Fibroblast of skin of left biceps (primary cell): Measurements from ENCODE around the gene PGLYRP3.

ENCODE experiments used
- DNase-seq, 2 experiments: peaks; one replicate each; pipeline ENCODE4 v3.0.0-alpha.2; 2013; ENCODE audit warnings: low read depth in 2 of 2

The PGLYRP3 gene, protein sequence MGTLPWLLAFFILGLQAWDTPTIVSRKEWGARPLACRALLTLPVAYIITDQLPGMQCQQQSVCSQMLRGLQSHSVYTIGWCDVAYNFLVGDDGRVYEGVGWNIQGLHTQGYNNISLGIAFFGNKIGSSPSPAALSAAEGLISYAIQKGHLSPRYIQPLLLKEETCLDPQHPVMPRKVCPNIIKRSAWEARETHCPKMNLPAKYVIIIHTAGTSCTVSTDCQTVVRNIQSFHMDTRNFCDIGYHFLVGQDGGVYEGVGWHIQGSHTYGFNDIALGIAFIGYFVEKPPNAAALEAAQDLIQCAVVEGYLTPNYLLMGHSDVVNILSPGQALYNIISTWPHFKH

DNA sequence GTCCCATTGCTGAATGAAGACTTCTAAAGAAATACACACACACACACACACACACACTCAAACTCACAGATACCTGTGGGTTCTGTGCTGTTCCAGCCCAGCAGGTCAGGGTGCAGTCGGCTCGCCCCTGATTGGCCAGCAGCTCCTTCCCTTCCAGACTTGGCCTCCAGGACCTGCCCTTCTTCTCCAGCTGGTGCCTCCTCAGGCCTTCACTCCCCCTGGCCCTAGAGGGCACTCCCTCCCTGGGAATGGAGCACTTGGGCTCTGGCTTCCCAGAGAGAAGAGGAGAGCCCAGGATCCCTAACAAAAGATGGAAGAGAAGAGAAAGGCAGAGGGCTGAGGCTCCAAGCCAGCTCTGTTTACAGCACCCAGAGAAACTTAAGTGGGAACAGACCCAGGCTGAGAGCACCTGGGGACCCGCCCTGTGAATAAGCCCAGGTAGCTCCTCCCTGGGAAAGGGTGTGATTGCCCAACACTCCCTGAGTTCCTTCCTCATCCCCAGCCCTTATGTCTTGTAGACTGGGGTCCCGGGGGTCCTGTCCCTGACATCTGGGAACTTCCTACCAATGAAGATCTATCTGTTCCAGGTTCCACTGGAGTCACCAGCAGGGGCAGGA lies at the start of gene PGLYRP3:
Gene PGLYRP3, minus strand, starts transcription at position 383 of the 617 bp plus-strand sequence. CDS start 2,287 bp downstream, outside the sequence.
- DNase-seq = no peak

- no peak for DNase-seq
These were observed 49.5 kb upstream of the PGLYRP3 start for GRCh38 chr1:153362187-153362775.

DNA sequence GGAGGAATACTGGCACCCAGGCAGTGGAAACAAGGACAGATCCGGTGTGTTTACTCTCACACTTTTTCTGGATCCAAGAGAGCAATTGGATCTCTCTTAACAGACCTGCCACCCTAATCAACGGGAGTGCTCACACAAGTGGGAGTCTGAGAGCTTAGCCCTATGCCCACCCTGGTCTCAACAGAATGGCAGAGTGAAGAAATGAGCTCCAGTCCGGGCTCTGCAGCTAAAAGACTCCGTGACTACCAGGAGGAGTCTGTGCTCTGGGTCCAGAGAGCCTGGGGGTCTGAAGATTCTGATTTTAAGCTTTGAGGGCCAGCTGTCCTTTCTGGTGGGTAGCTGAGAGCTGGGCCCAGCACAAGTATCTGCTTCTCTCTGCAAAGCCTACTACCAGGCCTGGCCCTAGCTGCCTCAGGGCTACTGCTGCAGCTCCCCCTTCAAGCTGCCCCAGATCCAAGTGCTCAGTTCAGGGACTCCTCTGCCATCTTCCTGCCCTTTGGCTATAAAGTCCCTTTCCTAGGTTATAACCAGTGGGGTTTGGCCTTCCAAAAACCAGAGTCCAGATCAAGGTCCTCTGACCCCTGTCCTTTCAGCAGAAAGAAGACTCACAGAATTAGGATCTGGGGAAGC lies 48.8 kb upstream of the PGLYRP3 start:
- no peak for DNase-seq

- no peak for DNase-seq
These were observed 48.1 kb upstream of the PGLYRP3 start for GRCh38 chr1:153360592-153361479.

GRCh38 chr1:153360190-153360589 lies 47.4 kb upstream of the PGLYRP3 start:
- no peak for DNase-seq

GRCh38 chr1:153359241-153359640 lies 46.5 kb upstream of the PGLYRP3 start:
- no peak for DNase-seq

GRCh38 chr1:153358691-153358975 lies 45.9 kb upstream of the PGLYRP3 start:
- no peak for DNase-seq

- DNase-seq = no peak
These were observed 45.3 kb upstream of the PGLYRP3 start, which contains the start of gene S100A9 for GRCh38 chr1:153357853-153358690. S100A9 (plus strand) TSS chr1:153357854; CDS start chr1:153358284, 430 bp downstream.

DNA sequence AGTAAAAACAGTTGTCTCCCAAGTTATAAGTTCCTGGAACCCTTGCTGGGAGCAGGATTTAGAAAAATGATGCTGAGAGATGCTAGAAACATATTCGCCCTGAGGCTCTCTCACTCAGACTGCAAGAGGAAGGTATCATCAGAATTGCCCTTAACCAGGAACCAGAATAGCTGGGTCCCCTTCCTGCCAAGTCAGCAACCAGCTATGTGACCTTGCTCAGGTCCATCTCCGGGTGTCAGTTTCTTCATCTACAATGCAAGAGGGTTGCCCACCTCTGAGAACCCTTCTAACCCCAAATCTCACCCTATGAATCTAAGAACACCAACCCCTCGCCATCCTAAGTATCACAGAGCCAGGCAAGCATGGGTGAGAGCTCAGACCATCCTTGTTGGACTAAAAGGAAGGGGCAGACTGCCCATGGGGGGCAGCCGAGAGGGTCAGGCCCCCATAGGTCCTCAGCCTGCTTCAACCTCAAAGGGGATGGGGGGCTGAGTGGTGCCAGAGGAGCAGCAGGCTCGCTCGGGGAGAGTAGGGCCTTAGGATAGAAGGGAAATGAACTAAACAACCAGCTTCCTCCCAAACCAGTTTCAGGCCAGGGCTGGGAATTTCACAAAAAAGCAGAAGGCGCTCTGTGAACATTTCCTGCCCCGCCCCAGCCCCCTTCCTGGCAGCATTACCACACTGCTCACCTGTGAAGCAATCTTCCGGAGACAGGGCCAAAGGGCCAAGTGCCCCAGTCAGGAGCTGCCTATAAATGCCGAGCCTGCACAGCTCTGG lies 44.5 kb upstream of the PGLYRP3 start:
- no peak for DNase-seq

DNA sequence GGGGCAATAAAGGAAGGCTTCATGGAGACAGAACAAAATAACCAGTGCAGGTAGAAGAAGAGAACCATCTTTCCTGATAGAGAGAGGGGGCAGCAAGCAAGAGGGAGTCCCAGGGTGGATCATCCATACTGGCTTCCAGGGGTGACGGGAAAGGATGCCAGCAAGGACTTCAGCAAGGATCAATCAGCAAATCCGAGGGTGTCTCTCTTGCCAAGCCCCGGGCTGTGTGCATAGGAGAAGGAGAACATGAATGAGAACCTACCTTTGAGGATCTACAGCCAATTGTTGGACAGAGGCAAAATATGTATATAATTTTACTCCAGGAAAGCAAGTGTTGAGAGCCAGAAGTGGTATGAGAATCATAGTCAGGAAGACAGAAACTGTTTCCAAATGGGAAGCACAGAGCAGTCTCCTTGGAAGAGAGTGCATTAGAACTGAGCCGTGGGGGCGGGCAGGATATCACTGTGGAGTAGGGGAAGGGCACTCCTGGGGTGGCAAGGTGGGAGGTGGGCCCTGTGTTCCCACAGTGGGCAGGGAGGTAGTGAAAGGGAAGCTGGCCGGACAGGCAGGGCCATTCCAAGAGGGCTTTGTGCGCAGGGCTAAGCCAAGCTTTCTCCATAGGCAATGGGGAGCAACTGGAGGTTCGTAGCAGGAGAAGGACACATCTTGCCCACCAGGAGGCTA lies 43.8 kb upstream of the PGLYRP3 start:
- no peak for DNase-seq

DNA sequence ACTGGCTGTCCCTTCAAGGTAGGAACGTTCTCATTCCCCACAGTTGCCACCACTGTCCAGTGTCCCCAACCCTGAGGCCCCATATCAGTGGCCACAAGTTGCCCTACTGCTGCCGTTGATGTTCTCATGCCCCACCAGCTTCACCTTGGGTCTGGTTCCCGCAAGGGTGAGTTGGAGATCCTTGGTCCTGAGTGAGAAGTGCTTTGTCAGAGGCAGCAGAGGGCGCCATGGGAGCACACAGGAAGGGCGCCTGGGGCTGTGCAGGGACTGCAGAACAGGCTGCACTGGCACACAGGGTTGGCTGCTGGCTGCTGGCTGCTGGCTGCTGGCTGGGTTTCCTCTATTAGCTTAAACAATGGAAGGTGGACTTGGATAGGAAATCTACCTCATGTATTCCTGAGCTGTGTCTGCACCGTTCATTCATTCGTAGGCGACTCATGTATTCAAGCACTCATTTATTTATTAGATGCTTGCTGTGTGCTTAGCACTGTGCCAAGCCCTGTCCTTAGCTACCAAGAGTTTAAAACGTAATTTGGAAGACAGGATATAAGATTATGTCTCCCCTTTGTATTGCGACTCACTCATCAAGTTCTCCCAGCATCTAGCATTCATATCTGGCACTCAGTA lies 42.8 kb upstream of the PGLYRP3 start:
- DNase-seq = no peak

- DNase-seq = no peak
These were observed 41.9 kb upstream of the PGLYRP3 start for GRCh38 chr1:153354515-153355193.

GRCh38 chr1:153353226-153353947 lies 40.6 kb upstream of the PGLYRP3 start:
- DNase-seq = no peak

DNA sequence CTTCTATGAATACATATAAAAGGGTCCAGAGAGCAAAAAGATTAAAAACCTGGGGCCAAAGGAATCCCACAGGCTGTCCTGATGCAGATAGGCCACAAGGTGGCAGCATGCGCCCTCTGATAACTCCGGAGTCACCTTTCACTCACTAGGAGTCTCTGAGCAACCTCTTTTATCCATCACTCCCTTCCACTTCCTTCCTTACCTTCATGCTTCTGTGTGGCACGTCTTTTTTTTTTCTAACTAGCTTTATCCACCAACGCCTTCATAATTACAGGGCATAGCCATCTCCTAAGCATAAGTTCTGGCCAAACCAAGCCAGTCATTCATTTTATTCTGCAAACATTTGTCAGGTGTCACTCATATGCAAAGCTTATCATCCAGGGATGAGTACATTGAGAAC lies 39.8 kb upstream of the PGLYRP3 start:
- DNase-seq = peak in 1 of 2 experiments; percentile 8

- DNase-seq = no peak
These were observed 37.7 kb upstream of the PGLYRP3 start for GRCh38 chr1:153350321-153350957.

- DNase-seq = no peak
These were observed 36.9 kb upstream of the PGLYRP3 start for GRCh38 chr1:153349363-153350320.
